GM18511 (cell line): ENCODE data around the gene ACP4.
A peak's percentile ranks its signal among the peaks of the same experiment; 100 is the strongest.
"Not testable (repeated sequence)": the region's sequence is repeated elsewhere in the genome, so short reads cannot be mapped to it uniquely, and the experiment has no call there.

Experiments used
- ATAC-seq: cut with Tn5 transposase; IDR thresholded peaks from one replicate; pipeline ENCODE4 v1.9.1; 2021; ENCODE audit warnings: mild to moderate bottlenecking, moderate library complexity; ENCODE audit not compliant: unreplicated experiment

Gene ACP4

GRCh38 chr19:50796634-50797428, 6.6 kb downstream of the ACP4 start:
- no peak for ATAC-seq

- no peak for ATAC-seq
Measured at GRCh38 chr19:50797429-50797780, 7.2 kb downstream of the ACP4 start.

DNA sequence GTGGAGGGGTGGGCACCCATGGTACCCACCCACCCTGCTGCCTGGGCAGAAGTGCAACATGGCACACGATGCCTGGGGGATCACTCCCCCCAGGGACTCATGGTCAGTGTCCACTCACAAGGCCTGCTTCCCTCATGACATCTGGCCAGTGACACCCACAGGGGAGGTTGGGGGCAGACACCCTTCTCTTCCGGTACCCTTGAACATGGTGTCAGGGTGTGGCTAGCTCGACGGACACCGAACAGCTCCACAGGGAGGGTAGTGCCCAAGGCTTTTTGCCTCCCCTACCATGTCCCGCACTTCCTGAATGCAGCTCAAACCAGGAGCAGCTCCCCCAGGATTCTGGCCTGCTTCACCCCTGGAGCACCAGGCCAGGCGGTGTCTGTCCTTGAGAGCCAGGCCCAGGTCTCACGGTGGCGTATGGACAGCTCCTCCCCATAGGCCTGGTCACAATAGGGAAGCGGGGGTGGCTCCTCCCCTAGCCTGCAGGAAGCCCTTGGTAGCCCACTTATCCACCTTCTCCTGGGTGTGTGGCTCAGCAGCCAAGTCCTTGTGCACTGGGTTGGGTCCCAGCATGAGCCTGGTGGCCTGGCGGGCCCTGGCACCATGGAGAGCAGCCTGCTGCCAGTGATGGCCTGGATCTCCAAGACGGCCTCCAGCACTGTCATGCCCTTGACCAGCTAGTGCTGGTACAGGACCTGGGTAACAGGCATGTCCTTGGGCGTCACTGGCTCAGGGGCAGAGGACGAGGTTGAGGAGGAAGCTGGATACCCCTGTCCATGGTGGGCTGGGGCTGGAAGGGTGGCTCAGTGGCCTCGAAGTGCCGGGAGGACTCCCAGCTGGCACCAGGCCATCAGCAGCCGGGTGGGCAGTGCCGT, 7.8 kb downstream of the ACP4 start:
- ATAC-seq: no peak

DNA sequence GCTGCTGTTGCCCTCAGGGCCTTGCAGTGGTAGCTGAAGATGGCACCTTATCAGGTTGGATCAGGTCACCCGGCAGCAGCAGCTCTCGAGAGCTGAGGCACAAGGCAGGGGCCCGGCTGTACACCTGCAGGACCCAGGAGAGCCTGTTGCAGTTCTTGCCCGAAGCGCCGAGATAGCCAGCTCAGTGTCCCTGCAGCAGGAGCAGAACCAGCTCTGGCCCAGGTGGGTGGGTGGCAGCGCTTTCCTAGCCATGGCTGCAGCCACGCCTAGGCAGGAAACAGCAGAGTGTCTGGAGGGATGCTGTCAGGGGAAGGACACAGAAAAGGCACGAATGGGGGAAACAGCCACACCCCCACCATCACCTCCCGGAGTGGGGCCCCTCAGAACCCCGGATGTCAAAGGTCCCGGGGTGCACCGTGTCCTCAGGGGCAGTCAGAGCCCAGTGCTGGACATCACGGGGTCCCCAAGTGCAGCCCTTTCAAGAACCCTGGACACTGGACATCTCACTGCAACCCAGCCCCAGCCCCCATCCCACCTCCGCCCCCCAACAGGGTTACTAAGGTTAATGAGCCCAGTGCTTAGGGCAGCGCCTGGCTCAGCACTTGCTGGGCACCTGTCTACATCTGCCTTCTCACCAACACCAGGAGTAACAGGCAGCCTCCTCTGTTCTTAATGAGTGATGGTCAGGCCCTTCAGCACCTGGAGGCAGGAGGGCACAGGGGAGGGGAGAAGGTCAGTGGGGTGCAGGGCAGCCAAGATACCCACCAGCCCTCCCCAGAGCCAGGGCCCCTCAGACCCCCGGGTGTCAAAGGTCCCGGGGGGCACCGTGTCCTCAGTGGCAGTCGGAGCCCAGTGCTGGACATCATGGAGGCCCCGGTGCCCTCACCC, 8.7 kb downstream of the ACP4 start:
- ATAC-seq: no peak

DNA sequence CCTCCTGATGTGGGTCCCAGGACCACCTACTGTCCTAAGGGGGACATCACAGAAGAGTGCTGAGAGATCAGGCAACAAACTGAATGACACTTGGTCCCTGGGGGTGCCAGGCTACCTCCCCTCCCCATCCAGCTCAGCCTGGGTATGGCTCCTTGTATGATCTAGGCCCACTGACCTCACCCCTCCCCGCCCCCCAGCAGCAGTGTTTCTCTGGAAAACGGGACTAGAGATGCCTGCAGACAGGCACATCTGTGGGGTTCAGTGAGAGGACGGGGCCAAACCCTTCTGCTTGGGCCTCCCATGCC, 9.3 kb downstream of the ACP4 start:
- ATAC-seq: no peak

- ATAC-seq: no peak
Measured at GRCh38 chr19:50801107-50801506, 10.9 kb downstream of the ACP4 start.

DNA sequence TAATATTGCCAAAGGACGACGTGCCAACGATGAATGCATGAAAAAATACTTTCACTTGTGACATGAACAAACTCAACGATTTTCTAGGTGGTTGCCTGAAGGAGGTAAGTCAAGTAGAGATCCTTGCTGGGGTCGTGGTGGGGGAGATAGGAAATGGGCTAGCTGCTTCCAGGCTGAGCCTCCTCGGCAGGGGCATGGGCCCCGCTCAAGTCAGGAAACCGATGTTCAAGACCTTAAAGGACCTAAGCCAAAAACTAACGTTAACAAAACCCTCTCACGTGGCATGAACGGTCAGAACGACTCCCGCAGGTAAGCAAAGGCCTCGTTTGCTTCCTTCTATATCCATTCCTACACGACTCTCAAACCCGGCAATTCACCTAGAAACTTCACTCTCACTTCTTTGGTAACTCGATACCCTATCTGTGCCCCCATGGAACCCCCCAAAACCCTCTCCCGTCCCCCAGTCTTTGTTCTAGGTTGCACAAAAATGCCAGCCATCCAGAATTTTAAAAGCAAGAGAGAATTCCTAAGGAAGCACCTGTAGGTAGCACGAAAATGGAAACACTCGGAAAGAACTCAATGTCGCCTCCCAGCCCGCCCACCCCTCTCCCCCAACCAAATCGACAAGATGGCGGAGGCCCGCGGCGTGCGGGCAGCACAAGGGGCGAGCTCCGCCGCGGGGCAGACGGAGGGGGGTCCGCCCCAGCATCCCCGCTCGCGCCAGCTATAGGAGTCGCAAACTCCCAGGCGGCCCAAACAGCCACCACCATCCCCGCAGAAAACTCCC, 13.6 kb downstream of the ACP4 start:
- ATAC-seq: peak; percentile 21

GRCh38 chr19:50804420-50805272, 14.4 kb downstream of the ACP4 start:
- peak; percentile 92 for ATAC-seq

- ATAC-seq: no peak
Measured at GRCh38 chr19:50808856-50809255, 18.6 kb downstream of the ACP4 start.

DNA sequence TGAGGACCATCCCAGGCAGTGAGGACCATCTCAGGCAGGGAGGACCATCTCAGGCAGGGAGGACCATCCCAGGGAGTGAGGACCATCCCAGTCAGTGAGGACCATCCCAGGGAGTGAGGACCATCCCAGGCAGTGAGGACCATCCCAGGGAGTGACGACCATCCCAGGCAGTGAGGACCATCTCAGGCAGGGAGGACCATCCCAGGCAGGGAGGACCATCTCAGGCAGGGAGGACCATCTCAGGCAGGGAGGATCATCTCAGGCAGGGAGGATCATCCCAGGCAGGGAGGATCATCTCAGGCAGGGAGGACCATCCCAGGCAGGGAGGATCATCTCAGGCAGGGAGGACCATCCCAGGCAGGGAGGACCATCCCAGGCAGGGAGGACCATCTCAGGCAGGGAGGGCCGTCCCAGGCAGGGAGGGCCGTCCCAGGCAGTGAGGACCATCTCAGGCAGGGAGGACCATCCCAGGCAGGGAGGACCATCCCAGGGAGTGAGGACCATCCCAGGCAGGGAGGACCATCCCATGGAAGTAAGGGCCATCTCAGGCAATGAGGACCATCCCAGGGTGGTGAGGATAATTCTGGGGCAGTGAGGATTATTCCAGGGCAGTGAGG, 21.5 kb downstream of the ACP4 start:
- not testable (repeated sequence) for ATAC-seq

DNA sequence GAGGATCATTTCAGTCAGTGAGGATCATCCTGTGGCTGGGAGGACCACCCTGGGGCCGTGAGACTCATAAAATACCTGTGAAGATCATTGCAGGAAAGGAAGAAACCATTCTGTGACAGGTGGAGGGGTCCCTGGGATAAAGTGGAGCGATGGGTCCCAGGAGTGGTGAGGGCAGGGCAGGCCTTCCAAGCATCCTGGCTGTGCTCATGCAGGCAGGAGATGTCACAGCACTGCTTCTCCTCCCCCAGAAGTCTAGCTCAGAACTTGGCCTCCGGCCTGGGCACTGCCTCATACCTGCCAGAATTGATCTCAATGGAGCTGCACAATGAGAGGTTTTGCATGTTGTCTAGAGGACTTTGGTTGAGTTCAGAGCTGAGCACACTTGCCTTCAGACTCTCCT, 22.3 kb downstream of the ACP4 start:
- no peak for ATAC-seq

DNA sequence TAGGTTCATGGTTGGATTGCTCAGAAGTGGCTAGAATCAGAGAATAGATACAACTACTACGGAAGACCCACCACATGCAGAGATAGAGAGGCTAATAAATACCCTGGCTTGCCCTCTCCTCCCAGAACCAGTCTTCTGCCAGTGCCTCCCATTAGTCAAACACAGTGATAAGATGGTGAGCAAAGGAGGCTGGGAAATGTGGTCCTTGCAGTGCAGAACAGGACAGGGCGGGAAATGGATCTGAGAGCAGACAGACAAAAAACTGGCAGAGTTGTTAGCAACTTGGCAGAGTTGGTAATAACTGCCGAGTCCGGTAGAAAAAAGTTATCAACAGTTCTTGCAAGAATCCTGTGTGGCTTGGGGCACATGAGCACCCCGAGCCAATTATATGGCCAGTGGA, 24.7 kb downstream of the ACP4 start:
- no peak for ATAC-seq

- no peak for ATAC-seq
Measured at GRCh38 chr19:50815439-50815838, 25.2 kb downstream of the ACP4 start.

- peak; percentile 69 for ATAC-seq
Measured at GRCh38 chr19:50817941-50818858, 28.0 kb downstream of the ACP4 start.

- ATAC-seq: no peak
Measured at GRCh38 chr19:50818859-50819472, 28.8 kb downstream of the ACP4 start.

DNA sequence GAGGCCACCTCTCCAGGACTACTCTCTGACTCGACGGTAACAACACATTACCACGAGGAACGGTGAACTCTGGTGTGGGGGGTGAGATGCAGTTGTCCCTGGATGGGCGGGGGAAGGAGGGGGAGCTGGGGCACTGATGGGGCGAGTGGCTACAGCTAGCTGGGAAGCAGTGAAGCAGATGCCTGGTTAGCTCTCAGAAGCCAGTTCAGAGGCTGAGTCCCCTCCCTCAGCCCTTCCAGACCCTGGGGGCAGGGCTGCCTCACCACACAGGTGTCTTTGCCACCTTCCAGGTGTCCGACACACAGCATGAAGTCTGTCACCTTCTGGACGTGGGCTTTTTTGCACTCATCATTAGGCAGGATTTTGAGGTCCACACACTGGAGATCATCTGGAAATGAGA, 29.4 kb downstream of the ACP4 start:
- ATAC-seq: no peak

GRCh38 chr19:50820086-50820485, 29.9 kb downstream of the ACP4 start:
- no peak for ATAC-seq
